CMK (cell line): ENCODE data around the gene PSEN2.
"Not testable (repeated sequence)": the region's sequence is repeated elsewhere in the genome, so short reads cannot be mapped to it uniquely, and the experiment has no call there.

Experiments
- DNase-seq: peaks from one replicate; pipeline ENCODE4 v3.0.0-alpha.2; 2010; ENCODE audit warnings: low read depth

Gene PSEN2

DNA sequence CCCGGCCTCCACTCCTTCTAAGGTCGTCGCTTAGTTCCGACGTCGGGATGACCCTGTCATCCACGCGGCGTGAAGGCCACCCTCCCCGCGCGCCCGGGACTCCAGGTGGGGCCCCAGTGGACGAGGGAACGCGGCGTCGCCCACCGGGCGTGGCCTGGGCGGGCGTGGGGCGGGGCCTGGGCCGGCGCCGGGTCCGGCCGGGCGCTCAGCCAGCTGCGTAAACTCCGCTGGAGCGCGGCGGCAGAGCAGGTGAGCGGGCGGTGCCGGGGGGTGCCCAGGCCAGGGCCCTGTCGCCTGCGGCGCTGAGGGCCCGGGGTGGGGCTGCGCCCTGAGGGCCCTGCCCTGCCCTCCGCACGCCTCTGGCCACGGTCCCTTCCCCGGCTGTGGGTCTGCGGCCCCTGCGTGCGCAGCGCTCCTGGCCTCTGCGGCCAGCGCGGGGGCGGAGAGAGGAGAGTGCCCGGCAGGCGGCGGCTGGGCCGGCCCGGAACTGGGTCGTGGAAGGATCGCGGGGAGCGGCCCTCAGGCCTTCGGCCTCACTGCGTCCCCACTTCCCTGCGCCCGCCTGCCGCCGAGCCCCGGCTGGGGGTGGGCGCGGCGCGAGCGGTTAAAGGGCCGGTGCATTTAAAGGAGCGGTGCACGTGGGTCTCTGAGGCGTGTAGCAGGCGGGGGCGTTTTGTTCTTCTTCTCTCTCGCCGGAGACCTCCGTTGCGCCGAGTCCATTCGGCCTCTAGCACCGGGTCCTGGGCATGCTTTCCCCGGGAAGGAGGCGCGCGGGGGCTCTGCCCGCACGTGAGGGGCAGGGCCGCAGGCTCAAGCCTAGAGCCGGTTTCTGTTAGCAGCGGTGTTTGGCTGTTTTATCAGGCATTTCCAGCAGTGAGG lies at the start of gene PSEN2:
TSS of gene PSEN2 (plus strand) at position 216 of the 879 bp plus-strand sequence. CDS start 11,292 bp downstream, outside the sequence.
- peak; percentile 62 for DNase-seq

DNA sequence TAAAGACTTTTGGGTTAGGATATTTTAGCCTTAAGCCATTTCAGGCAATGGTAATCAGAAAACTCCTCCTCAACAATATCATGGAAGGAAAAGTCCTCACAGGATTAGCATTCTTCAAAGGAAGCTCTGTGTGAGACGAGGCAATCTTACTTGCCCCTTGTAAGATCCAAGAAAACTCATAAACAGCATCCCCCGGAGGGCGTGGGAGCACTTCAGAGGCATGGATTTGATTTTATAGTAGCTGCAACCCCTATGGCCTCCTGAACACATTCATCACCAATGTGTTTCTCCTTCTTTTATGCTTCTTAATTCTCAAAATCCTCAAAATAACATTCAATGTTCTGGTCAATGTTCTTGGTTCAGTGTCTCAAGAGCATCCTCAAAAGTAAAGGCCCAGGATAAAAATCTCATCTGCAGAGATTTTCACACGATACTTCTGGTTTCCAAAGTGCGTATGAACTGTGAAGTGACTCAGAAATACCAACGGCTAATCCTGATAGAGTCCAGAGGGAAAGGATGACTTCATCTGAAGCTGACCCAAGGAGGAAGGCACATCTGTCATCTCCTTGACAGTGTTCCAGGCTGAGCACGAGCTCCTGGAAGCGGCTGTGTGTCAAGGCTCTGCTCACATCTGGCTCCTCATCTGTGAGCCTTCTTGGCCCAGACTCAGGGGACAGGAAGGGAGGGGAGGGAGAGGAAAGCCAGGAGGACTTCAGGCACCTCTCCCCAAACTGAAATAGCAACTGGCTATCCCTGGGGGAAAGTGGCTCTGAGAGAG lies 49.3 kb upstream of the PSEN2 start:
- no peak for DNase-seq

DNA sequence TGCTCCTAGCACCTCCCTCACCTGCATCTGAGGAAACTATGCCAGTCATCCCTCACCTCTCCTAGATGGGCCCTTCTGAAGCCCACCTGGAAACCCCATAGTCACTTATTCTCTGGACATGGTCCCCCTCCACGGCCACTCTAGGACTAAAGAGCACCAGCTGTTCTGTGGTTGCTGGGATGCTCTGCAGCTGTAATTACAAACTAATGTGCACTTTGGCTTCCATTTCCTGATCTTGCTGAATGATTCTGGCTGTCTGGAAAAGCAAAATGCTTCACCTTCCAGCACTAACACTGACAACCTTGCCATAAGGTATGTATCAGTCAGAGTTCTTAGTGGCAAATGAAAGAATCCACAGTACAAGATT lies 48.7 kb upstream of the PSEN2 start:
- no peak for DNase-seq

DNA sequence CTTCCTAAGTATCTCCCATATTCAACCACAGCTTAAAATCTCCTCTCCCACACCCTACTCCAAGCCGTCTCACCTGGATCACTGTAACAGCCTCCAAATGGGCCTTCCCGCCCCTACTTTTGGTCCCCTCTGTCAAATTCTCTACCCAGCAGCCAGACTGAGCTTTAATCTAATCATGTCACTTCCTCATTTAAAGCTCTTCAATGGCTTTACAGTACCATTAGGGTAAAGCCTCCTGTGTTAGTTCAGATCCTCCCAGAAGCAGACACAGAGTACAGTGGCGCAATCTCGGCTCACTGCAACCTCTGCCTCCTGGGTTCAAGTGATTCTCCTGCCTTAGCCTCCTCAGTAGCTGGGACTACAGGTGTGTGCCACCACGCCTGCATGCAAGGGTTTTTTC lies 46.8 kb upstream of the PSEN2 start:
- DNase-seq: no peak

DNA sequence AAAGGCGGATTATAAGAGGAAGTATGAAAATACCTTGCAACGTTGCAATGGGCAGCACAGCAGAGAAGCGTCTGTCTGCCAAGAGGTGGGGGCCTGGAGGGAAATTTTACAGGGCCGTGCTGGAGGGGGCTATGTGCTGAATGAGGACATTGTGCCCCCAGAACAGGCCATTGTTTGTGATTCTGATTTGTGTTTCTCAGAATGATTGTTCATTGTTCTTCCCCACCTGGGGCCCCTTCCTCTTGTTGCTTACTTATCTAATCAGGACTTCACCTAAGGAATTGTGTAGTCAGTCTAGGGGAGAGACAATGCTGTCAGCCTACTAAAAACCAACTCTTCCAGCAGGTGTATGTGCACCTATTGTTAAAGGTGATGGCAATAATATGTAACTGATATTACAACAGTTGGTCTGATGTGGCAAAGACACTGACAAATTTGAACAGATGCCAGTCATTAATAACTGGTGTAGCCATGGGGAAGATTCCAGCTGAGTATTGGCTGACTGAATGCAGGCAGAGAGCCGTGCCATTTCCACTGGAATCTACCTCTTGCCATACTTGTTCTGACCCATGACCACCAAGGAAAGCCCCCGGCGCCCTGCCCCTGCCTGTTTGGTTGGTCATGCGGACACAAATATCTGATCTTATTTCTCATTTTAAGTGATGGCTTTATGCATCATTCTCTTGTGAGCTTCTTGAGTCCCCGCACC lies 45.2 kb upstream of the PSEN2 start:
- no peak for DNase-seq

DNA sequence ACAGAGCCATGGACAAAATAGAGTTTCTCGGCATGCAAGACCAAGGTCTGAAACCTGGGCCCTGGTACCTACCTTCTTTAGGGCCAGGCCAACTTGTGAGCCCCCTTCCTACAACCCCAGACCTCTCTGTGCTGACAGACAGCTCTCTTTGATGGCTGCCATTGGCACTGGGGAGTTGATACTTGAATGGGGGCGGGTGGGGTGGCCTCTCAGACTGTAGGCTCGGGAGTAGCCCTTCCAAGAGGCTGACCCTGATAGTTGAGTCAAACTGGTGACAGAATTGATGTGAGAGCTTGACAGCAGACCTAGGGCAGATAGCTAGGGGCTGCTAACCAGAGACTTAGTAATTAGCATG lies 44.7 kb upstream of the PSEN2 start:
- DNase-seq: no peak

DNA sequence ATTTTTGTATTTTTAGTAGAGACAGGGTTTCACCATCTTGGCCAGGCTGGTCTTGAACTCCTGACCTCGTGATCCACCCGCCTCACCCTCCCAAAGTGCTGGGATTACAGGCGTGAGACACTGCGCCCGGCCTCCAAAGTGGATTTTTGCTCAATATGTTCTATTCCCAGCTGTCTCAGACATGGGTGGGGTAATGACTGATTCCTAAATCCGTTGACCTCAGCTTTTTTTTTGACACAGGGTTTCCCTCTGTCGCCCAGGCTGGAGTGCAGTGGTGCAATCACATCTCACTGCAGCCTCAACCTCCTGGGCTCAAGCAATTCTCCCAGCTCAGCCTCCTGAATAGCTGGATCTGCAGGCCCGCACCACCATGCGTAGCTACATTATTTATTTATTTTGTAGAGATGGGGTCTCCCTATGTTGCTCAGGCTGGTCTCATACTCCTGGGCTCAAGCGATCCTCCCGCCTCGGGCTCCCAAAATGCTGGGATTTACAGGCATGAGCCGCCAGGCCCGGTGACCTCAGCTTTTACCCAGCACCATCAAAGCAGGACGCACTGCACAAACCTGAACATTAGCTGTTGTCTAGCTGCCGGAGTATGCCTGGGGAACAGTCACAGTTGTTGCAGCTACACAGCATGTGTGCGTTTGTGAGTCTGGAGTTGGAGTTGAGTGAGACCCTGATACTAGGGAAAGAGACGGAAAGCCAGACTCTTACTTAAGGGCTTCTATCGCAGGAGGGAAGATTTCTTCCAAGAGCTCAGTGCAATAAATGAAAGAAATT lies 43.7 kb upstream of the PSEN2 start:
- DNase-seq: no peak

DNA sequence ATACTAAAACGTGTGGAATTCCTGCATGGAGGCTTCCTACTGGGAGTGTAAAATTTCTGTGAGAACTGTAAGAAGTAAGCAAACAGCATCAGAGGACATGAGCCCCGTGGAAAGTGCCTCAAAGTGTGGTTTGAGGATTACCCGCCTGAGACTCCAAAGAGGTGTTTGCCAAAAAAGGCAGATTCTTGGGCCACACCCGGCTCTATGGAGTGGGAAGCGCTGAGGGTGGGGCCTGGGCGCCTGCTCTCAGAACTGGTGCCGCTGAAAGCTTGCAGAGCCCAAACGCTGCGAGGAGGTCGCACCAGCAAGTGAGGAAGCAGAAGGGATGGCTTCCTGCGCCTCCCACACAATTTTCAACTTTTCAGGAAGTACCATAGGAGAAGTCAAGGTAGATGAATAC lies 43.0 kb upstream of the PSEN2 start:
- DNase-seq: peak; percentile 12

DNA sequence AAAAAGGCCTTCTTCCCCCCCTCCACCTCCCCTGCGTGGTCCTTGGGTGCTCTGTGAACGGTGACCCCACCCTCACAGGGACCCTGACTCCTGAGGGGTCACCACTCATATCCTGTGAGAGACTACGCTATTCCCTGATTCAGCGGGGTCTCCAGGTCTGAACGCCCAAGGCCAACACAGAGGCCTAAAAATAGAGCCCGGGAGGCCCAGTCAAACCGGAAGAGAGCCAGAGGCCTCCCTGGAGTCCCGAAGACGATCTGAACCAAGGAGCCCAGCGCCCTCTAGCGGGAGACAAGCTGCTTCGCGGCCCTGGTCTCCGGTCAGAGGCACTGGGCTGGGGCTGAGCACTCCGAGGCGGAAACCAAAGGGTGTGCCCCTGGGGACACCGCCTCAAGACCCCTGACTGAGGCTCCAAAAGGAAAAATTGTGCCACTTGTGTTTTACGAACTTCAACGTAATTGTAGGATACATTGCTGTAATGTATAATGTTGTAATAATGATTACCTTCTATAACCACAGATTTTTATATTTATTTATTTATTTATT lies 42.4 kb upstream of the PSEN2 start:
- peak; percentile 93 for DNase-seq

DNA sequence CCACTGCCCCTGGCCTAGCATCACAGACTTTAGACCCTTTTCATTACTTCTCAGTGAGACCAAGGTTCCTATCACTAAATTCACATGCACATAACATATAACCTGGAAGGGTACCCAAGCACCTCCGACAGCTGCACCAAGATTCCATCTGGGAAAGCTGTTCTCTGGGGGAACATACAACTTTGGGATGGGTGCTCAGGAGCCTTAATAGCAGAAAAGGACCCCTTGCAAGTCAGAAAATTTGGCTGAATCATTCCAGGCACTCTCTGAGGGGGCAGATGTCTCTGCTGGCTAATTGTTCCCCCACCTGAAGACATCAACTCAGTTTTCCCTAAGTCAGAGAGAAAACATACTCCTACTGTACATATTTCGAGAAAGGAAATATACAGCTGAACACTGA lies 41.3 kb upstream of the PSEN2 start:
- DNase-seq: no peak

DNA sequence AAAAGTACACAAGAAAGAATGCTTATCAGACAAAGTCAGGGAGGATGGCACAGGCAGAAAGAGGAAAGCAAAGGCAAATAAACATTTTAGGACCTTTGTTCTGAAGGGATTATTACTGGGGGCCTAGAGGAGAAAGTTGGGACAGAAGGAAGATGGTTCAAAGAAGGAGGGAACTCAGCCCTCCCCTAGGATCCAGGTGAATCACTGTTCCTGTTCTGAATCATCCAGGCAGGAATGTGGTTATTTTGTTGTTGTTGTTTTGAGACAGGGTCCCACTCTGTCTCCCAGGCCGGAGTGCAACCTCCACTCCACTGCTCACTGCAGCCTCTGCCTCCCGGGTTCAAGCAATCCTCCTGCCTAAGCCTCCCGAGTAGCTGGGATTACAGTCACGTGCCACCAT lies 38.5 kb upstream of the PSEN2 start:
- no peak for DNase-seq

DNA sequence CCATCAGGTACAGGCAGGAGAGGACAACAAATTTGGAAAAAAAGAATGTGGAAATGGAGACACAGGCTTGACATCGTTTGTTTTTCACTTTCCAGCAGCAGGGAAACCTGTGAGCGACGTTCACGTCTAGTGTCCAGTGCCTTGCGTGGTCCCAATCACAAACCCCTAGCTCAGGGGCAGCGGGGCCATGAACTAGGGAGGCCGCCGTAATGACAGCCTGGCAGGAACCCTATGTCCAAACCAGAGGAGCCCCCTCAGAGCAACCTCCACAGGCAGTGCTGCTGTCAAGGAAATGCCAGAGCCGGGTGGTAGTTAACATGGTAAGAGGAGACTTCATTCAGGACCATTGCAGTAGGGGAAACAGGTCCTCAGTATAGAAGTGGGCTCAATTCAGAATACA lies 37.8 kb upstream of the PSEN2 start:
- DNase-seq: no peak

DNA sequence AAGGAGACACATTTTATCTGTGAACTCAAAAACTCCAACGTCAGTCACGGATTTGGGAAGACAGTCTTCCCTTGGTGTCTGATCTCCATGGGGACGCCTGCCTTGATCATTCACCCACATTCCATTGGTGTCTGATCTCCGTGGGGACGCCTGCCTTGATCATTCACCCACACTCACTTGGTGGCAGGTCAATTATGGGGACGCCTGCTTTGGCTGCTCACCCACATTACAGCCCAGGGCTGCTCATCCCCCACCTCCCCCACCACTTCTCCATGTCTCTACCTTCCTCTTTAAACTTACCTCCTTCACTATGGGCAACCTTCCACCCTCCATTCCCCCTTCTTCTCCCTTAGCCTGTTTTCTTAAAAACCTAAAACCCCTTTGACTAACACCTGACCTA lies 36.2 kb upstream of the PSEN2 start:
- DNase-seq: not testable (repeated sequence)

DNA sequence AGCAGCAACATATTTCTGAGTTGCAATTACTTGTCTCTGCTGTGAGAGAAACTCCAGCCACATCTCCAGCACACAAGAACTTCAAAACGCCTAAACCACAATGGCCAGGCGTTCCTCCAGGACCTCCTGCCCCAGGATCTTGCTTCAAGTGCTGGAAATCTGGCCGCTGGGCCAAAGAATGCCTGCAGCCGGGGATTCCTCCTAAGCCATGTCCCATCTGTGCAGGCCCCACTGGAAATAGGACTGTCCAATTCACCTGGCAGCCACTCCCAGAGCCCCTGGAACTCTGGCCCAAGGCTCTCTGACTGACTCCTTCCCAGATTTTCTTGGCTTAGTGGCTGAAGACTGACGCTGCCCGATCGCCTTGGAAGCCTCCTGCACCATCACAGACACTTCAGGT lies 35.0 kb upstream of the PSEN2 start:
- not testable (repeated sequence) for DNase-seq

DNA sequence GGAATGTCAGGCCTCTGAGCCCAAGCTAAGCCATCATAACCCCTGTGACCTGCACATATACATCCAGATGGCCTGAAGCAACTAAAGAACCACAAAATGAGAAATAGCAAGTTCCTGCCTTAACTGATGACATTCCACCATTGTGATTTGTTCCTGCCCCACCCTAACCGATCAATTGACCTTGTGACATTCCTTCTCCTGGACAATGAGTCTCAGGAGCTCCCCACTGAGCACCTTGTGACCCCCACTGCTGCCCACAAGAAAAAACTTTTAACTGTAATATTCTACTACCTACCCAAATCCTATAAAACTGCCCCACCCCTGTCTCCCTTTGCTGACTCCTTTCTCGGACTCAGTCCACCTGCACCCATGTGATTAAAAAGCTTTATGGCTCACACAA lies 32.5 kb upstream of the PSEN2 start:
- not testable (repeated sequence) for DNase-seq

DNA sequence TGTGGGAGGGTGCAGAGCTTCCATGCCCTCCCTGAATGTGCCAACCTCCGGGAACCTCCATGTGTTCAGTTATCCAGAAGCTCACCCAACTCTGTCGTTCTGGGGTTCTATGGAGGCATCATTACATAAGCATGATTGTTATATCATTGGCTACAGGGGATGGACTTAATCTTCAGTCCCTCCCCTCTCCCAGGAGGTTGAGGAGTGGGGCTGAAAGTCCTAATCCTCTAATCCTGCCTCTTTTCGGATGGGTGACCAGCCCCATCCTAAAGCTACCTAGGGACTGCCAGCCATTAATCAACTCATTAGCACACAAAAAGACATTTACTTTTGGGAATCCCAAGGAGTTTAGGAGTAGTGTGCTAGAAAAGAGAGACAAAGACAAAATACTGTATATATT lies 32.0 kb upstream of the PSEN2 start:
- DNase-seq: no peak

DNA sequence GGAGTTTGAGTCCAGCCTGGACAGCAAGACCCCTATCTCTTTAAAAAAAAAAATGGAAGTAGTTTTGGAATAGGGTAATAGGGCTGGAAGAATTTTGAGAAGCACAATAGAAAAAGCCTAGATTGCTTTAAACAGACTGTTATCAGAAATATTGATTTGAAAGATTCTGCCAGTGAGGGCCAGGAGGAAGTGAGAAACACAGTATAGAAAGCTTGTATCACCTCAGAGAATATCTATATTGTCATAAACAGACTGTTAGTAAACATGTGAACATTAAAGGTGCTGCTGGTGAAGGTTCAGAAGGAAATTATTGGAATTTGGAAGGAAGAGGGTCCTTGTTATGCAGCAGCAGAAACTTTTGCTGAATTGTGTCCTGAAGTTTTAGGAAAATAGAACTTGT lies 24.8 kb upstream of the PSEN2 start:
- no peak for DNase-seq

DNA sequence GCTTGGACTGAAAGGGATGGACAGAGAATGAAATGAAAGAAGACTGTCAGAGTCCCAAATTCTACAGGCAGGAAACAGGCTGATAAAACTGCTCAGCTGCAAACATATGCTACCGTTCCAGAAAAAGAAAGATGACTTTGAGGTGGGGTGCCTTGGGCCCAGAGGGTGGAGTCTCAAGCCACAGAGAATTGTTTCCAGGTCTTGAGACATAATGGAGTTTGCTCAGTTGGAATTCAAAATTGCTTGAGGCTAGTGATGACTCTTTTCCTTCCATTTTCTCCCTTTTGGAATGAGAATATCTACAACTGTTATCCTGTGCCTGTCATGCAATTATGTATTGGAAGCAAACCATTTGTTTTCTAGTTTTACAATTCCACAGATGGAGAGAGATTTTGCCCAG lies 23.6 kb upstream of the PSEN2 start:
- DNase-seq: no peak

DNA sequence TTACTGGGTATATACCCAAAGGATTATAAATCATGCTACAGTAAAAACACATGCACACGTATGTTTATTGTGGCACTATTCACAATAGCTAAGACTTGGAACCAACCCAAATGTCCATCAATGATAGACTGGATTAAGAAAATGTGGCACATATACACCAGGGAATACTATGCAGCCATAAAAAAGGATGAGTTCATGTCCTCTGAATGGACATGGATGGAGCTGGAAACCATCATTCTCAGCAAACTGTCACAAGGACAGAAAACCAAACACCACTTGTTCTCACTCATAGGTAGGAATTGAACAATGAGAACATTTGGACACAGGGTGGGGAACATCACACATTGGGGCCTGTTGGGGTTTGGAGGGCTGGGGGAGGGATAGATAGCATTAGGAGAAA lies 15.9 kb upstream of the PSEN2 start:
- DNase-seq: not testable (repeated sequence)

DNA sequence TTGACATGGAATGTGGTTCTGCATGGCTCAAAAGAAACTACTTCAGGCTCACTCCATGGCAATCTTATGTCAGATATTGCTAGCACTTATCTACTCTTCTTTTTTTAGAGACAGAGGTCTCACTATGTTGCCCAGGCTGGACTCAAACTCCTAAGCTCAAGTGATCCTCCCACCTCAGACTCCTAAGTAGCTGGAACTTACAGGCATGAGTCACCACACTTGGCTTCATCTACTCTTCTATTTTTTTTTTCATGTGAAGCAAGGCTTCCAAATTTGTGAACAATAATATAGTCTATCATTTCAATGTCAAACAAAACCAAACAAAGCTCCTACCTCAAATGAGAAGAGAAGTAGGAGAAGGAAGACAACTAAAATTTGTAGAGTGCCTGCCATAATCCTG lies 7.5 kb upstream of the PSEN2 start:
- DNase-seq: no peak

DNA sequence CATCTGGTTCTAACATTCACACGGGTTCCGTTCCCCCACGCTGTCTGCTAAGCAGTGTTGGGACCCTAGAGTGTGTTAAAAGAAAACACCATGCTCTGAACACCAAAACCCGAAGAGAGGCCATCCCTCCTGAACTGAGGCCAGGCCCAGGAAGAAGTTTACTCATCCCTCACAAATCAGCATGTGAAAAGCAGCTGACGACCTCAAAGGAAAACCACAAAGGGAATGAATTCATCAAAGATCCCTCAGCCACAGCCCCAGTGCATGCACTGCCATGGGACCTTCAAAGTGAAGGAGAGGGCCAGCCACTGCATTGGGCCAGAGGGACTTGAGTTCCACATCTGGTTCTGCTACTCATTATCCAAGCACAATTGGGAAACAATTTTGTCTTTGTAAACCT lies 7.0 kb upstream of the PSEN2 start:
- no peak for DNase-seq

DNA sequence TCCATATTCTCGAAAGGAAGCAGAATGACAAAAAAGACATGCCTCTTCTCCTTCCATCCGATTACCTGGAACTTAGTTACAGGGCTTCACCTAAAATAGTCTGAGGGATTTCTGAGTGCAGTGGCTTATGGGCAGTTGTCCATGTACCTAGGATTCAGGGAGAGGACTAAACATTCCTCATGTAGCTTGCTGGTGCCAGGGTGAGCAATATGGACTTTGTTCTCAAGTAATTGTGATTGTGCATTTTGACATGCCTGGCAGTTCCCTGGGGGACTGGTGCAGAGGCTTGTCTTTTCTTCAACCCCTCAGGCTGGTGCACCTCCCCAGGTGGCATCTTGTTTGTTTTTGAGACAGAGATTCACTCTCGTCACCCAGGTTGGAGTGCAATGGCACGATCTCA lies 6.1 kb upstream of the PSEN2 start:
- no peak for DNase-seq
